GOT3 (cell line): ENCODE measurements around the gene CDC25C.
"Not testable (repeated sequence)": the region's sequence is repeated elsewhere in the genome, so short reads cannot be mapped to it uniquely, and the experiment has no call there.

Experiments used
- DNase-seq: peaks from one replicate; lab custom pipeline; 2025; ENCODE audit warnings: mixed read lengths; lab: John Stamatoyannopoulos, UW

The CDC25C gene

GRCh38 chr5:138275895-138276294, 55.7 kb downstream of the CDC25C start:
- no peak for DNase-seq

- no peak for DNase-seq
Observed at GRCh38 chr5:138275379-138275782, 56.2 kb downstream of the CDC25C start.

DNA sequence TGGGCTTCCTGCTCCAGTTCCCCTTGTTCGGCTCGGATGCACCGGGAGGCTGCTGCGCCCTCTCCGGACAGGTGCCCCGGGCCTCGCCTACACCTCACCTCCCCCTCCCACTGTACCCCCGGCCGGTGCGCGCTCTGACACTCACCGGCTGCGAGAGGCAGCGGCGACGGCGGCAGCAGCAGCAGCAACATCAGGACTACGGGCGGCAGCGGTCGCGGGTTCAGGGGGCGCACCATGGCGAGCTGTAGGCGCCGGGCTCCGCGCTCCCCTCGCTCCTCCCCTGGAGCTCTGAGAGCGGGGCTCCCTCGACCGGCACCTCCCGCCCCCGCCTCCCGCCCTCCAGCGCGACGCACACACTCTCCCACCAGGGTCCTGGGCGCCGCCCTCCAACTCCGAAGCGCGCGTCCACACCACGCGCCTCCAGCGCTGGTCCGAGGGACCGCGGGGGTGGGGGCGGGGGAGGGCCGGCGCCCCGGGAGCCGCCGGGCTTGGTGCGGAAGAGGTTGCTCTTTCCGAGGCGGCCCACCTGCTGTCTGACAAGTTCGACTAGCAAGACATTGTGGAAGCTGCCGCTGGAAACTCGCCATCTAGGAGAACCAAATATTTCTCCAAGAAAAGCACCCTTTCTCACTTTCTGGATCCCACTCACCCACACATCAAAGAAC, 57.3 kb downstream of the CDC25C start, which contains the start of gene GFRA3:
GFRA3 (minus strand) TSS at position 433 of the 665 bp plus-strand sequence; CDS start at position 236, 197 bp downstream.
- no peak for DNase-seq

- no peak for DNase-seq
Observed at GRCh38 chr5:138273834-138274188, 57.8 kb downstream of the CDC25C start.

- DNase-seq = no peak
Observed at GRCh38 chr5:138272681-138273080, 58.9 kb downstream of the CDC25C start.

- no peak for DNase-seq
Observed at GRCh38 chr5:138271281-138271680, 60.3 kb downstream of the CDC25C start.

DNA sequence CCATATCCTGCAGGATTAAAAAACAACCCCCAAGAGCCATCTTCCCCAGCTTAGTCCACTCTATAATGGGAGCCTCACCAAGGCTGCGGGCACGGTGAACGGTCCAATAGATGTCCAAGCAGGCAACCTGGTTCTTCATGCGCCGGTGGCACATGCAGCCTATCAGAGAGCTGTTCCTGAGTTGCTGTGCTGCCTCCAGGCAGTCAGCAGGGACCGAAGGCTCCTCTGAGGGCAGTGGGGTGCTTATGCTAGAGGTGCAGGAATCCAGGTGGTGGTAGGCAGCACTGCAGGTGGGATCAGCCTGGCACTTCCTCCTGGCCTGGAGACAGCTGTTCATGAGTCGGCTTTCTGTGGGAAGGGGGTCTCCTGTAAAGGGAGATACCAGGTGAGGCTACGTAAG, 67.4 kb downstream of the CDC25C start:
- DNase-seq = no peak

- no peak for DNase-seq
Observed at GRCh38 chr5:138263581-138263980, 68.0 kb downstream of the CDC25C start.

- DNase-seq = no peak
Observed at GRCh38 chr5:138258704-138259292, 72.8 kb downstream of the CDC25C start.

GRCh38 chr5:138257583-138257982, 74.0 kb downstream of the CDC25C start:
- DNase-seq = no peak

GRCh38 chr5:138252944-138253343, 78.7 kb downstream of the CDC25C start:
- DNase-seq = no peak

GRCh38 chr5:138247800-138248199, 83.8 kb downstream of the CDC25C start:
- DNase-seq = not testable (repeated sequence)

DNA sequence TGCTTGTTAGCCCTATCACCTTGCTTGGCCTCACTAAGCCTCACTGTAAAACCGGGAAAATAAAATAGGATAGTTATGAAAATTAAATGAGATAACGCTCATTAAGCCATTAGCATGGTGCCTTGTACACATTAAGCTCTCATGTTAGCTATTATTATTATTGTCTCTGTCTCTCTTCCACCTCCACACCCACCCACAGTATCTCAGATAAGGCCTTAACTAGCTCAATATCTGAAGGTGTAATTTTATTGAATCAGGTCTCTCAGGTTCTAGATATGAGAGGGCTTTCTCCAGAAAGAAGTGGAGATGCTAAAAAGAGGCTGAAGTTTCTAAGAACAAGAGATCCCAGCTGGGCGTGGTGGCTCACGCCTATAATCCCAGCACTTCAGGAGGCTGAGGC, 84.8 kb downstream of the CDC25C start:
- no peak for DNase-seq

DNA sequence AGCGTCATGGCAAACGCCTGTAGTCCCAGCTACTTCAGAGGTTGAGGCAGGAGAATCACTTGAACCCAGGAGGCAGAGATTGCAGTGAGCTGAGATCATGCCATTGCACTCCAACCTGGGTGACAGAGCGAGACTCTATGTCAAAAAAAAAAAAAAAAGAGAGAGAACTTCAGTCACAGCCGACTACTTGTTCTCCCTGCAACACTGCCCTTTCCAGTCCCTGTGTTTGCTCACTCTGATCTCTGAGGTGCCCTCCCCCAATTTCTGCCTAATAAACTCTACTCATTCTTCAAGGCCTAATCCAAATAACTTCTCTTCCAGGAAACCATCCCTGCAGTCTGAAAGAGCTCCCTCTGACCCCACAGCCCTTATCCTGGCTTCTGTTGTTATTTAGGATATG, 85.3 kb downstream of the CDC25C start:
- DNase-seq = no peak

GRCh38 chr5:138245717-138246116, 85.9 kb downstream of the CDC25C start:
- DNase-seq = no peak

DNA sequence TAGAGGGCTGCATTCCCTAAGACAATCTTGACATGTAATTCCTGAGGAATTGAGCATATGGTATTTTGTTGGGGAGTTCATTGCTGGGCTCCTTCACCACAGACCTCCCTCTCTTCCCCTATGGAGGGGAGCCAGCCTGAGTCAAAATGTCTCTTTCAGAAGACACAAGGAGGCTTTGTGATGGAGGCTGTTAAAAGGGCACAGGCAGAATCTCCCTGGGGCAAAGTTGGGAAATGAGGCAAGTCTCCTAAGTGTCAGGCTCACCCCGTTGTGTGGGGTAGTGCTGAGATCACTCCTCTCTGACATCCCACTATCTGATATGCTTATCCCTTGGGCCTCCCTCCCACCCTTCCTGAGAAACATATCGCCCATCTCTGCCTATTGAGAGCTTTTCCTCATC, 87.8 kb downstream of the CDC25C start:
- no peak for DNase-seq

- no peak for DNase-seq
Observed at GRCh38 chr5:138241688-138242571, 89.7 kb downstream of the CDC25C start.

GRCh38 chr5:138240650-138241385, 90.8 kb downstream of the CDC25C start:
- DNase-seq = no peak

GRCh38 chr5:138238034-138238433, 93.6 kb downstream of the CDC25C start:
- DNase-seq = no peak
